MCF 10A (cell line): ENCODE data around the gene TNS3. TPM values are rescaled to one million over a fixed set of nuclear protein-coding genes. Genes with fewer than 3 reads are reported as not detected.

Experiments used
- BruUV-seq: library from RNA; stranded (reverse); fragments of 400-500 nt; replicated peaks from 2 replicates; lab custom pipeline; 2021; lab: Mats Ljungman, UMichigan
- CTCF ChIA-PET: fragments of 300-600 bp; sonication (Branson Sonifier 250); formaldehyde crosslinking; extraction: SDS; loops from one replicate; lab custom pipeline; 2021; ENCODE audit warnings: antibody characterized with exemption, inconsistent platforms; lab: Yijun Ruan, JAX
- POLR2A ChIA-PET: fragments of 300-600, 350-650 bp; sonication (Branson Sonifier 250); formaldehyde crosslinking; extraction: SDS; loops from one replicate; lab custom pipeline; 2020; ENCODE audit warnings: antibody characterized with exemption, inconsistent platforms; lab: Yijun Ruan, JAX
- DNase-seq: peaks from one replicate; pipeline ENCODE4 v3.0.0-alpha.2; 2018; ENCODE audit not compliant: unreplicated experiment
- H3K27ac Mint-ChIP-seq: one replicate; pipeline ENCODE4 v1.8.0; 2022; ENCODE audit warnings: mild to moderate bottlenecking, low read depth, mixed read lengths; ENCODE audit not compliant: unreplicated experiment
- H3K27me3 Mint-ChIP-seq: one replicate; pipeline ENCODE4 v1.8.0; 2022; ENCODE audit warnings: mixed read lengths; ENCODE audit not compliant: insufficient read depth, unreplicated experiment
- H3K36me3 Mint-ChIP-seq: one replicate; pipeline ENCODE4 v1.8.0; 2022; ENCODE audit warnings: mild to moderate bottlenecking, moderate library complexity, mixed read lengths; ENCODE audit not compliant: insufficient read depth, unreplicated experiment
- H3K4me1 Mint-ChIP-seq: one replicate; pipeline ENCODE4 v1.8.0; 2022; ENCODE audit warnings: mixed read lengths; ENCODE audit not compliant: insufficient read depth, unreplicated experiment
- H3K4me3 Mint-ChIP-seq: one replicate; pipeline ENCODE4 v1.8.0; 2022; ENCODE audit warnings: mild to moderate bottlenecking, moderate library complexity, mixed read lengths; ENCODE audit not compliant: unreplicated experiment
- H3K9me3 Mint-ChIP-seq: one replicate; pipeline ENCODE4 v1.8.0; 2022; ENCODE audit warnings: mixed read lengths; ENCODE audit not compliant: unreplicated experiment
- CTCF ChIP-seq: fragments of 200-600 bp; IDR thresholded peaks from one replicate; pipeline ENCODE4 v1.8.0; 2022; ENCODE audit warnings: antibody characterized with exemption, mild to moderate bottlenecking; ENCODE audit not compliant: unreplicated experiment
- intact Hi-C: fragments of 100-400 bp; cut with micrococcal nuclease; formaldehyde crosslinking; loops from 2 replicates; pipeline ENCODE4 v1.14.1; 2022
- total RNA-seq: library from RNA; stranded (reverse); gene quantifications from 2 replicates; pipeline ENCODE4 v1.2.3, GENCODE V29; 2022

TNS3 gene
- total RNA-seq, 1 experiment from 2014 or later = 30.1 TPM

- H3K4me1 Mint-ChIP-seq = no peaks in the 10 kb centered on the region
- no peaks in the 10 kb centered on the region for H3K27me3 Mint-ChIP-seq
- no peak for TF ChIP-seq CTCF
- POLR2A ChIA-PET = interaction anchor here (1.0 kb wide), 1 partner anchor 9 kb away, joined by 4 read pairs; no protein-coding TSS in a partner anchor
- peaks cover 83% of the 10 kb centered on the region for H3K36me3 Mint-ChIP-seq
- DNase-seq = peak; percentile 58
- CTCF ChIA-PET = interaction anchor here (1.1 to 3.7 kb wide), 2 partner anchors 9 to 17 kb away, joined by 4 to 23 read pairs; no protein-coding TSS in a partner anchor
- H3K27ac Mint-ChIP-seq = no peak overlapping the region
- no peak overlapping the region for H3K4me3 Mint-ChIP-seq
- BruUV-seq = no TSS peak
- intact Hi-C loops = no loop called here
- no peaks in the 10 kb centered on the region for H3K9me3 Mint-ChIP-seq
Measured at GRCh38 chr7:47283497-47284131, 298.3 kb downstream of the TNS3 start.

- intact Hi-C loops = no loop called here
- Mint-ChIP-seq H3K4me1 (no peaks in the 10 kb centered on the region), H3K4me3 (no peak overlapping the region), H3K27me3 (no peaks in the 10 kb centered on the region), H3K27ac (no peak overlapping the region), H3K9me3 (no peaks in the 10 kb centered on the region), H3K36me3 (peaks cover 78% of the 10 kb centered on the region)
- CTCF ChIA-PET = interaction anchor here (0.9 to 3.7 kb wide), 2 partner anchors 17 to 304 kb away, joined by 3 to 23 read pairs; no protein-coding TSS in a partner anchor
- no peak for DNase-seq
- no peak for TF ChIP-seq CTCF
- POLR2A ChIA-PET = interaction anchor here (0.6 kb wide), 1 partner anchor 136 kb away, joined by 3 read pairs; no protein-coding TSS in a partner anchor
- no TSS peak for BruUV-seq
Measured at GRCh38 chr7:47282790-47283496, 299.0 kb downstream of the TNS3 start.

DNA sequence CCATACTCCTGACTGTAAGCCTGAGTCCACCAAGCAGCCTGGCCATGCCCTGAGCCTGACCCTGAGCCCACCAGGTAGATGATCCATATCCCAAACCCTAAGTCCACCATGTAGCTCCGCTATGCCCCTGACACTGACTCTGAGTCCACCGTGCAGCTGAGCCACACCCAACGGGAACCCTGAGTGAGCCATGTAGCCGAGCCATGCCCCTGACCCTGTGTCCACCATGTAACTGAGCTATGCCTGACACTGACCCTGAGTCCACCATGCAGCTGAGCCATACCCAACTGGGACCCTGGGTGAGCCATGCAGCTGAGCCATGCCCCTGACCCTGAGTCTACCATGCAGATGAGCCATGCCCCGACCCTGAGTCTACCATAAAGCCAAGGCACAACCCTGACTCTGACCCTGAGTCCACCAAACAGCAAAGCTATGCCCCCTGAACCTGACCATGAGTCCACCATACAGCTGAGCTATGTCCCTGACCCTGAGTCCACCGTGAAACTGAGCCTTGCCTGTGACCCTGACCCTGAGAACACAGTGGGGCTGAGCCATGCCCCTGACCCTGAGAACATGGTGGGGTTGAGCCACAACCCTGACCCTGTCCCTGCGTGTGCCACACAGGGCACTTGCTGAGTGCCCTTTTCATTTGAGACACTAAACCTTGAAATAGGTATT is 299.8 kb downstream of the TNS3 start:
- intact Hi-C loops = no loop called here
- peaks cover 70% of the 10 kb centered on the region for H3K36me3 Mint-ChIP-seq
- ChIA-PET POLR2A (interaction anchor here (1.0 kb wide), 1 partner anchor 318 kb away, joined by 3 read pairs; no protein-coding TSS in a partner anchor), CTCF (interaction anchor here (0.9 to 3.7 kb wide), 2 partner anchors 16 to 305 kb away, joined by 3 to 23 read pairs; no protein-coding TSS in a partner anchor)
- TF ChIP-seq CTCF = no peak
- no peak for DNase-seq
- H3K4me3 Mint-ChIP-seq = no peak overlapping the region
- H3K4me1 Mint-ChIP-seq = no peaks in the 10 kb centered on the region
- no TSS peak for BruUV-seq
- H3K27ac Mint-ChIP-seq = no peak overlapping the region
- no peaks in the 10 kb centered on the region for H3K27me3 Mint-ChIP-seq
- H3K9me3 Mint-ChIP-seq = no peaks in the 10 kb centered on the region

GRCh38 chr7:47281161-47281560 is 300.8 kb downstream of the TNS3 start:
- H3K27ac Mint-ChIP-seq = no peak overlapping the region
- peaks cover 71% of the 10 kb centered on the region for H3K36me3 Mint-ChIP-seq
- CTCF ChIA-PET = interaction anchor here (3.7 kb wide), 1 partner anchor 15 kb away, joined by 23 read pairs; no protein-coding TSS in a partner anchor
- intact Hi-C loops = no loop called here
- H3K4me1 Mint-ChIP-seq = no peaks in the 10 kb centered on the region
- TF ChIP-seq CTCF = no peak
- H3K4me3 Mint-ChIP-seq = no peak overlapping the region
- no TSS peak for BruUV-seq
- no peaks in the 10 kb centered on the region for H3K9me3 Mint-ChIP-seq
- no peaks in the 10 kb centered on the region for H3K27me3 Mint-ChIP-seq
- POLR2A ChIA-PET = no interaction called here
- no peak for DNase-seq
